ENCODE results near the gene UPK3A. TPM values are rescaled to one million over a fixed set of nuclear protein-coding genes. Genes with fewer than 3 reads are reported as not detected.

UPK3A gene
- total and polyA plus RNA-seq, 2 of the 8 experiments (the other 6 are each of a cell fraction or from before 2014, with no cell fraction given) = 0.35 to 1.7 TPM

DNA sequence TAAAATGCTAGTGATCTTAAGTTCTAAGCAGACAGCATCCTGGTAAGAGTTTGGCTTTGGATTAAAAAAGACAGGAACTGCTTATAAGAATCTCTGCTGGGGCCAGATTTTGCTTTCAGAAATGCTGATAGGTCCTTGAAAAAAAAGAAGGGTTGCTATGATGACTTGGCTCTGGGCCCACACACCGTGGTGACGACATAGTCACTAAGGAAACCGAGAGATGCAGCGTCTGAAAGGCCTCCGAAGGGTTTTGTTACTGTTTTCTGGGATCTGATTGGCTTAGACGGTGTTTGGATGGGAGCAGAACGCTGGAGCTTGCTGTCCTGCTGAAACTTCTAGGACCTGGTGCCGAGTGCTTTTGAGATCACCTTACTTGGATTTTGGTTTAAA lies 33.4 kb downstream of the UPK3A start:
- no peaks in the 10 kb centered on the region for H3K9me3 ChIP-seq (ENCODE audit: insufficient read depth in 2 of 2, low read depth in 1 of 2, low read length in 1 of 2)
- no peak for FAIRE-seq
- H2BK15ac ChIP-seq (ENCODE audit: low read length) = no peak overlapping the region
- H3K27ac ChIP-seq (ENCODE audit: low read depth, low read length) = no peak overlapping the region
- H2BK20ac ChIP-seq (ENCODE audit: low read length) = no peak overlapping the region
- ChIA-PET POLR2A (ENCODE audit: partially characterized antibody) (interaction anchor here (1.4 to 1.6 kb wide), 2 partner anchors 8 to 22 kb away, joined by 5 read pairs; partner anchors contain the start of gene FAM118A), CTCF (ENCODE audit: partially characterized antibody) (interaction anchor here (0.7 to 1.6 kb wide), 7 partner anchors 12 to 138 kb away, joined by 3 to 7 read pairs (median 3); no protein-coding TSS in a partner anchor)
- no peak overlapping the region for H3K23ac ChIP-seq (ENCODE audit: insufficient read length)
- no peak overlapping the region for H4K5ac ChIP-seq (ENCODE audit: insufficient read length, low read depth, low read length)
- H3K14ac ChIP-seq (ENCODE audit: insufficient read length) = no peak overlapping the region
- H2AFZ ChIP-seq (ENCODE audit: low read length) = no peak overlapping the region
- peaks cover 0 to 5% (median 2%) of the 10 kb centered on the region in 4 experiments; a peak in 4 of 8 replicates for H3K36me3 ChIP-seq (ENCODE audit: control insufficient read depth in 2 of 4, insufficient read depth in 4 of 4, low read length in 3 of 4)
- 57% methylated on average over 8 of the region's 8 CpGs; no CpG with 5 or more reads in 1 of the 2 experiments for WGBS, 2 experiments (ENCODE audit: extremely low coverage in 1 of 2, insufficient coverage in 1 of 2, insufficient read length in 1 of 2, insufficient replicate concordance in 2 of 2, low coverage in 1 of 2, low lambda C conversion rate in 2 of 2, missing lambda C conversion rate in 1 of 2)
- H3K56ac ChIP-seq (replicated peaks; ENCODE audit: insufficient read length, low read depth, low read length) = no peak overlapping the region
- peaks cover 0 to 51% of the 10 kb centered on the region in 2 experiments; a peak in 3 of 4 replicates for H3K79me2 ChIP-seq (ENCODE audit: control insufficient read depth in 1 of 2, insufficient read depth in 2 of 2, low read length in 2 of 2)
- TF ChIP-seq SP1 (IDR thresholded peaks at IDR 0.05; ENCODE audit: low read depth, low read length) = no peak
- no peak for TF ChIP-seq TAF7 (optimal IDR thresholded peaks at IDR 0.05; ENCODE audit: borderline replicate concordance, low read depth, low read length)
- no peaks in the 10 kb centered on the region for H3K27me3 ChIP-seq (replicated peaks in 1 of 4; ENCODE audit: control insufficient read depth in 3 of 4, extremely low read depth in 1 of 4, insufficient read depth in 3 of 4, low read length in 3 of 4)
- H3K9ac ChIP-seq (replicated peaks in 1 of 4; ENCODE audit: extremely low read depth in 1 of 4, low read depth in 3 of 4, low read length in 3 of 4) = no peak overlapping the region; a peak in 1 of 7 replicates
- H2BK12ac ChIP-seq (ENCODE audit: low read depth, low read length) = no peak overlapping the region
- DNase-seq (ENCODE audit: low read depth in 1 of 2, low spot score in 2 of 2) = no peak
- H2AK5ac ChIP-seq (ENCODE audit: low read depth, low read length) = no peak overlapping the region
- no peak overlapping the region for H2BK5ac ChIP-seq (ENCODE audit: low read depth, low read length)
- H3K23me2 ChIP-seq (ENCODE audit: low read depth, low read length) = no peaks in the 10 kb centered on the region
- H3K4me3 ChIP-seq (ENCODE audit: extremely low read depth in 1 of 4, insufficient read depth in 2 of 4, low read depth in 3 of 4, low read length in 4 of 4) = no peak overlapping the region
- peaks cover 0 to 12% of the 10 kb centered on the region in 2 experiments for H4K20me1 ChIP-seq (replicated peaks in 1 of 2; ENCODE audit: control insufficient read depth in 1 of 2, insufficient read depth in 2 of 2, low read length in 2 of 2)
- H4K8ac ChIP-seq (ENCODE audit: extremely low read depth, insufficient read depth, low read length) = no peak overlapping the region
- no peak overlapping the region for H3K4me2 ChIP-seq (ENCODE audit: insufficient read depth in 1 of 2, low read depth in 2 of 2, low read length in 2 of 2)
- peaks cover 8% of the 10 kb centered on the region for H3K79me1 ChIP-seq (ENCODE audit: low read depth, low read length)
- H4K91ac ChIP-seq (replicated peaks; ENCODE audit: insufficient read length, low read length) = no peak overlapping the region
- no peak overlapping the region for H3K4ac ChIP-seq (replicated peaks; ENCODE audit: insufficient read length, low read depth, low read length)
- no peaks in the 10 kb centered on the region; a peak in 3 of 7 replicates for H3K4me1 ChIP-seq (replicated peaks in 1 of 4; ENCODE audit: control insufficient read depth in 3 of 4, insufficient read depth in 4 of 4, low read length in 3 of 4)
- H3K18ac ChIP-seq (ENCODE audit: extremely low read depth, low read length) = no peak overlapping the region
- H2BK120ac ChIP-seq (replicated peaks; ENCODE audit: low read depth, low read length) = no peak overlapping the region
